Left ventricle myocardium inferior (tissue), 1 donor: Measurements from ENCODE around the gene TMC7. TPM values are rescaled to one million over a fixed set of nuclear protein-coding genes. Genes with fewer than 3 reads are reported as not detected.

Source experiments
- DNase-seq: peaks from one replicate; pipeline ENCODE4 v3.0.0-alpha.2; 2020
- H3K27ac ChIP-seq: fragments of 200-600 bp; replicated peaks from 2 replicates; pipeline ENCODE4 v1.8.0; 2021
- H3K27me3 ChIP-seq: fragments of 200-600 bp; 2 replicates; pipeline ENCODE4 v1.8.0; 2021; ENCODE audit warnings: low read depth
- H3K36me3 ChIP-seq: fragments of 200-600 bp; 2 replicates; pipeline ENCODE4 v1.8.0; 2021
- H3K4me1 ChIP-seq: fragments of 200-600 bp; 2 replicates; pipeline ENCODE4 v1.8.0; 2021
- H3K4me3 ChIP-seq: fragments of 200-600 bp; 2 replicates; pipeline ENCODE4 v1.8.0; 2021; ENCODE audit warnings: mild to moderate bottlenecking, moderate library complexity
- H3K9me3 ChIP-seq: fragments of 200-600 bp; replicated peaks from 2 replicates; pipeline ENCODE4 v1.8.0; 2021
- intact Hi-C: fragments of 100-400 bp; cut with micrococcal nuclease; formaldehyde crosslinking; loops from one replicate; pipeline ENCODE4 v1.11.0; 2022
- long read RNA-seq: library from polyadenylated mRNA; unstranded; transcript quantifications from one replicate; pipeline ENCODE4 v2.0.0, GENCODE V29; 2021
- total RNA-seq: library from RNA; stranded (reverse); fragmentation: NEBNext Ultra II Directional; extraction: Animal tissue kit (Norgen Biotek cat#: 25700); gene quantifications from one replicate; pipeline ENCODE4 v1.2.1, GENCODE V29; 2021
- TF ChIP-seq, protein P1 (sequence below): fragments of 200-600 bp; IDR thresholded peaks from 2 replicates; pipeline ENCODE4 v1.8.0; 2021; ENCODE audit warnings: antibody characterized with exemption, mild to moderate bottlenecking, borderline replicate concordance
- donor health status: DM: no; HTN: yes; CAD: no; lungs with severe emphysema.

The TMC7 gene
- total RNA-seq: 0.69 TPM
- long read RNA-seq, partial matches to known transcripts: 0 of 2 reads
- long read RNA-seq, other reads (novel, unspliced or antisense): 1 of 2 reads

DNA sequence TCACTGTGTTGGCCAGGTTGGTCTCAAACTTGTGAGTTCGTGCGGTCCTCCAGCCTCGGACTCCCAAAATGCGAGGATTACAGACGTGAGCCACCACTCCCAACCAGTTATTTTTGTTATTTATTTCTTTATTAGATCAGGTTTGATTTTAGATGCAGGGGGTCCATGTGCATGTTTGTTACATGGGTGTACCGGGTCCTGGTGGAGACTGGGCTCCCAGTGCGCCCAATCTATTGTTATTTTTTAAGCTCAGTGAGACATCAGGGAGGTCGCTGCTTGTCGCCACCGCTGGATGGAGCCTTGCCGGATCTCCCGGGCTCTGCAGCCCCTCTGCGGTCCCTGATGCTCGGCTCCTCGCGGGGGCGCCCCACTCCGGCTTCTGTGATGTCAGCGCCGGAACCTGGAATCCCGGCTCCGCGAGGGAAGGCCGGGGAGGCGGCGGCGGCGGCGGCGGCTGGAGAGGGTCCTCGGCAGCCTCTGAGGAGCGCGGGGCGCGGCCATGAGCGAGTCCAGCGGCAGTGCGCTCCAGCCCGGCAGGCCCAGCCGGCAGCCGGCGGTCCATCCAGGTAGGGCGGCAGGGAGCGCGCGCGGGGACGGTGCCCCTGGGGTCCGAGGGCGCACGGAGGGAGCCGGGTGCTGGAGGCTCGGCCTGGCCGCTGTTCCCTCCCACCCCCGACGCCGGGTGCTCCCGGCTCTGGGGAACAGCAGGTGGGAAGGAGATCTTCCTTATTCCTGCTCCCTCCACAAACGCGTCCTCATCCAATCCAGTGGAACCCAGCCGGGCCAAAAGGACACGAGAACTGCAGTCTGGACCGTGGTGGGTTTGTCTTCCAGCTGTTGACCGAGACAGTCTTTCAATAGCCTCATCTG lies at the start of gene TMC7:
Gene TMC7, plus strand, starts transcription at position 370 of the 870 bp plus-strand sequence. Its CDS starts 130 bp downstream, at position 500.
- peak within 1 kb of the TSS; percentile 82 for H3K4me3 ChIP-seq
- peaks cover 1% of the 10 kb centered on the region for H3K27me3 ChIP-seq
- DNase-seq: peak; percentile 81
- TF ChIP-seq, protein P1, sequence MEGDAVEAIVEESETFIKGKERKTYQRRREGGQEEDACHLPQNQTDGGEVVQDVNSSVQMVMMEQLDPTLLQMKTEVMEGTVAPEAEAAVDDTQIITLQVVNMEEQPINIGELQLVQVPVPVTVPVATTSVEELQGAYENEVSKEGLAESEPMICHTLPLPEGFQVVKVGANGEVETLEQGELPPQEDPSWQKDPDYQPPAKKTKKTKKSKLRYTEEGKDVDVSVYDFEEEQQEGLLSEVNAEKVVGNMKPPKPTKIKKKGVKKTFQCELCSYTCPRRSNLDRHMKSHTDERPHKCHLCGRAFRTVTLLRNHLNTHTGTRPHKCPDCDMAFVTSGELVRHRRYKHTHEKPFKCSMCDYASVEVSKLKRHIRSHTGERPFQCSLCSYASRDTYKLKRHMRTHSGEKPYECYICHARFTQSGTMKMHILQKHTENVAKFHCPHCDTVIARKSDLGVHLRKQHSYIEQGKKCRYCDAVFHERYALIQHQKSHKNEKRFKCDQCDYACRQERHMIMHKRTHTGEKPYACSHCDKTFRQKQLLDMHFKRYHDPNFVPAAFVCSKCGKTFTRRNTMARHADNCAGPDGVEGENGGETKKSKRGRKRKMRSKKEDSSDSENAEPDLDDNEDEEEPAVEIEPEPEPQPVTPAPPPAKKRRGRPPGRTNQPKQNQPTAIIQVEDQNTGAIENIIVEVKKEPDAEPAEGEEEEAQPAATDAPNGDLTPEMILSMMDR: peak; percentile 84
- intact Hi-C loops: no loop called here
- no peaks in the 10 kb centered on the region for H3K9me3 ChIP-seq
- H3K27ac ChIP-seq: peak within 1 kb of the TSS; percentile 83
- no peaks in the 10 kb centered on the region for H3K36me3 ChIP-seq
- H3K4me1 ChIP-seq: peaks cover 15% of the 10 kb centered on the region

- intact Hi-C loops: no loop called here
- TF ChIP-seq, protein P1: no peak
- no peak for DNase-seq
- H3K9me3 ChIP-seq: no peaks in the 10 kb centered on the region
- peaks cover 14% of the 10 kb centered on the region for H3K4me1 ChIP-seq
- H3K27ac ChIP-seq: no peak overlapping the region
- H3K4me3 ChIP-seq: no peak overlapping the region
- H3K27me3 ChIP-seq: no peaks in the 10 kb centered on the region
- H3K36me3 ChIP-seq: no peaks in the 10 kb centered on the region
Measured at GRCh38 chr16:18936727-18937340, 46.9 kb upstream of the TMC7 start.

DNA sequence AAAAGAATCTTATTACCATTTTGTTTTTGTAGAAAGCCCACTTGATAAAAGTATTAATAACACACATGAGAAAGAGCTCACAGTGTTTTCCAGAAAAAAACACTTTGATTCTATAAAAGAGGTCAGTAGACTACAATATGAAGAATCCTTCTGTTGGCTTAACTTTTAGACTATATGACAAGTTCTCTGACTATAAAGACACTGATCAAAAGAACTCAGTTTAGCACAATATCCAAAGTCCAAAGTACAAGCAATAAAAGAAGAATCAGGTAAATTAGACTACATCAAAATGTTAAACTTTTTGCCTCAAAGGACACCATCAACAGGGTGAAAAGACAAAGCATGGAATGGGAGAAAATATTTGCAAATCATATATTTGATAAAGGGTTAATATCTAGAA lies 46.3 kb upstream of the TMC7 start:
- no peak overlapping the region for H3K4me3 ChIP-seq
- H3K36me3 ChIP-seq: no peaks in the 10 kb centered on the region
- no peak for DNase-seq
- TF ChIP-seq, protein P1: no peak
- H3K27ac ChIP-seq: no peak overlapping the region
- H3K27me3 ChIP-seq: no peaks in the 10 kb centered on the region
- H3K4me1 ChIP-seq: peaks cover 10% of the 10 kb centered on the region
- H3K9me3 ChIP-seq: no peaks in the 10 kb centered on the region
- intact Hi-C loops: no loop called here

- no peak for DNase-seq
- Histone ChIP-seq H3K9me3 (no peaks in the 10 kb centered on the region), H3K4me3 (no peak overlapping the region), H3K27ac (no peak overlapping the region), H3K36me3 (no peaks in the 10 kb centered on the region), H3K27me3 (no peaks in the 10 kb centered on the region), H3K4me1 (no peaks in the 10 kb centered on the region)
- TF ChIP-seq, protein P1: no peak
- intact Hi-C loops: no loop called here
Measured at GRCh38 chr16:18938986-18939385, 44.7 kb upstream of the TMC7 start.

GRCh38 chr16:18941471-18941870 lies 42.3 kb upstream of the TMC7 start:
- no peaks in the 10 kb centered on the region for H3K9me3 ChIP-seq
- H3K36me3 ChIP-seq: no peaks in the 10 kb centered on the region
- no peak overlapping the region for H3K27ac ChIP-seq
- intact Hi-C loops: no loop called here
- TF ChIP-seq, protein P1: no peak
- no peak overlapping the region for H3K4me3 ChIP-seq
- peaks cover 3% of the 10 kb centered on the region for H3K4me1 ChIP-seq
- H3K27me3 ChIP-seq: no peaks in the 10 kb centered on the region
- no peak for DNase-seq
